Midbrain (tissue), 1 donor: ENCODE results near the gene TMEM131L.
A peak's percentile ranks its signal among the peaks of the same experiment; 100 is the strongest.
"Not testable (repeated sequence)": the region's sequence is repeated elsewhere in the genome, so short reads cannot be mapped to it uniquely, and the experiment has no call there.

Source experiments
- DNase-seq: peaks from one replicate; lab custom pipeline; 2025; lab: John Stamatoyannopoulos, UW

TMEM131L gene

DNA sequence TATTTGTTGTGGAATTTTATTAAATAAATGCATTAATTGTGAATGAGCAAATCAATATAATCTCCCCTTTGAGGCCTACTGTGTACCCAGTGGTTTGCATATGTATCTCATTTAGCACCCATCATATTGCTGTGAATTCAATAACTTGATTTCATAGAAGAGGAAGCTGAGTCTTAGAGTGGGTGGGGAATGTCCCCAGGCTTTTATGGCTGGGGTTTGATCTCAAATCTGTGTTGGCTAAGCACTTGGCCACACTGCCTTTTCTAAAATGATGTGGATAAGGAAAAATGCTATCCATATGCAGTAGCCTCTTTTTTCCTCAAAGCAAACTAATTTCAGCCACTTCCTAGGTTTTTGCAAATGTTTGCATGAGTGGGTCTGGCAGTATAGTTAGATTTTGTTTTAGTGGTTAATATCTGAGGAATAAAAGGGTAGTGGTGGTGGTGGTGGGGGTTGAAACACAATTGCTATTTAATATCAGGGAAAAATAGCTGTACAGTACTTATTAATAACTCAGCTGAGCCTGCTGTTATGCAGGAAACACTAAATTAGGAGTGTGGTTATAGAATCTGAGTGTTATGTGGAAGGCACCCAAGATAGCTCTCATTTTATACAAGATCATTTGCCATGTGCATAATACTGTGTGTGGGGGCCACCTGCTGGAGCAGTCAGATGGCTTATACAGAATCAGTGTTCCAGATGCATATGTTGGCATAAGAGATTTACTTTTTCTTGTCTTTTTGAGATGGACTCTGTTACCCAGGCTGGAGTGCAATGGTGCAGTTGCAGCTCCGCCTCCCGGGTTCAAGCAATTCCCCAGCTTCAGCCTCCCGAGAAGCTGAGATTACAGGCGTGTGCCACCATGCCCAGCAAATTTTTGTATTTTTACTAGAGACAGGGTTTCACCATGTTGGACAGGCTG lies 108.0 kb downstream of the TMEM131L start:
- peak; percentile 75 for DNase-seq

- no peak for DNase-seq
These were observed 110.2 kb downstream of the TMEM131L start for GRCh38 chr4:153576443-153576774.

DNA sequence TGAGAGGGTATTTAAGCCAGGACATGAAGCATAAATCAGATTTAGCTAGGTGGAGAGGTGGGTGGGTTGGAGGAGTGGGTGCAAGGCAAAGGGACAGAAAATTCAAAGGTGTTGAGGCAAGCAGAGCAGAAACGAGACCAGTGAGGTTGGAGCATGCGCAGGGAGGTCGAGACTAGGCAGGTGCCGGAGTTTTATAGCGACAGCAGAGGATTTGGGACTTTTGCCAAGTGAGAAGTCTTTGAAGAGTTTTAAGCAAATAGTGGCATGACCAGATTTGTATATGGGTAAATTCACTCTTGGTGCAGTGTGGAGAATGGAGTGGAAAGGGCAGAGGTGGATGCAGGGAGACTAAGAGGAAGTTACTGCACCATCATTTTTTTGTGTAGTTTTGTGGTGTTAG lies 110.9 kb downstream of the TMEM131L start:
- no peak for DNase-seq

DNA sequence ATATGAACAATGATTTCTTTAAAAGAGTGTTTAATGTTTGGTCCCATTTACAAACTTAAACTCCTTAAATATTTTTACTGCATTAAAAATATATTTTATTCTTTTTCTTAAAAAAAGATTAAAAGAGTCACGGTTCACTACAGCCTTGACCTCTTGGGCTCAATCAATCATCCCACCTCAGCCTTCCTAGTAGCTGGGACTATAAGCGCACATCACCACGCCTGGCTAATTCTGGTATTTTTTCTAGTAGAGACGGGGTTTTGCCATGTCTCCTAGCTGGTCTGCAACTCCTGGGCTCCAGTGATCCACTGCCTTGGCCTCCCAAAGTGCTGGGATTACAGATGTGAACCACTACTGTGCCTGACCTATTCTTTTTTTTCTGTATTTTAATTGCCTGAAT lies 113.2 kb downstream of the TMEM131L start:
- DNase-seq: no peak

DNA sequence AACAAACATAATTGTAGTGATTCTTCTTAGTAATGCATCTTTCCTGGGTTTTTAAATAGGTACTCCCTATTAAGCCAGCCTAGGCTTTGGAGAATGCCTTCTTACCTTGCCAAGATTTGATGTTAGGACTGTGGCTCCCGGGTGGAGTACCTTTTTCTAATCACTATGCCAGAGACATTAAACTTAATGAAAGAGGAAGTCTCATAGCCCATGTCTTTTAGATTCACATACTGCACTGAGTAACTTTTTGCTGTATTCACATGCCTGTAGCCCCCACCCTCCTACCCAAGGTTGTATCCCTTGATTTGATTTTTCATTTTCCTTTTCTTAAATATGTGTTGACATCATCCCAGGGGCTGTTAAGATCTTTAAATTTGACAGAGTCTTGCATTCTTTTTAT lies 113.7 kb downstream of the TMEM131L start:
- no peak for DNase-seq

DNA sequence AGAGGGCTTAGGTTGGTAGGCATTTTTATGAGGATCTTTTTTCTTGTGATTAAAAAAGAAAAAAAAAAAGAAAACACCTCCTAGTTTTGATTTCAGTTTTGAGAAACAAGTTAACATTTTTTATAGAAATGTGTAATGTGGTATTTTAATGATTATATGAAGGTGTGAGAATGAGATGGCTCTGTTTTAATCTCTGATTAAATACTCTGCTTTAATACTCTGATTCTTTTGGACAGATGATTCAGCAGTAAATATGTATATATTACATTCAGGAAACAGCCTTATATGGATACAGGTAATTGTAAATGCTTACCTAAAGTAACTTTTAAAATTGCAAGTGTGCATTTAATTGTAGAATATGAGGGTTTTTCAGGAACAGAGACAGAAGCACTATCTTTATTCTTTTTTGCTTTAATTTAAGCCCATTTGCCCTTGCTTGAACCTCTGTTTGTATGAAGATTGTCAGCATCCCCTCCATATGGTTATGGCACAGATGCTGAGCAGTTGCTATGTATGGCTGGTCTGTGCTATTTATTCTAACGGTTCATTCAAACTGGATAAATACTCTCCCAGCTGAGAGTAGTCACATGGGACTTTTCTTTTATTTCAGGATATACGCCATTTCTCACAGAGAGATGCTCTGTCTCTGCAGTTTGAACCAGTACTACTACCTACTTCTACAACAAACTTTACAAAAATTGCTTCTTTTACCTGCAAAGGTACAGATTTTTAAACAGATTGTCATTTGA lies 117.0 kb downstream of the TMEM131L start:
- no peak for DNase-seq

DNA sequence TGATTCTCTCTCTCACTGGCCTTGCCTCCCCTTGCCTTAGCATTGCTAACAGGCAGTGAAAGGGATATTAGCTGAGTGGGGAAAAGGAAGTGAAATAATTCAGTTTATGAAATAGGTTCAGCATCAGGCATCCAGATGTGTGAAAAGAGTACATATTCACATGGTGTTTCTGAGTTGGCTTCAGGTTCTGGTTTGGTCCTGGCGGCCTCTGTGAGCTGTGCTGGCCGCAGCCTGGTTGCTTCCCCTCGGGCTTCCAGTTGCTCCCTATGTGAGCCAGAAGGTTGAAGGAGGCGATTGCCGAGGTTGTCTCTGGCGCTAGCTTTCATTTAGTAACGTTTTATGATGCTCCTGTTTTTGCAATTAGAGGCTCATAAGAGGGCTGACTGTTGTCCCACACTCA lies 118.9 kb downstream of the TMEM131L start:
- no peak for DNase-seq

DNA sequence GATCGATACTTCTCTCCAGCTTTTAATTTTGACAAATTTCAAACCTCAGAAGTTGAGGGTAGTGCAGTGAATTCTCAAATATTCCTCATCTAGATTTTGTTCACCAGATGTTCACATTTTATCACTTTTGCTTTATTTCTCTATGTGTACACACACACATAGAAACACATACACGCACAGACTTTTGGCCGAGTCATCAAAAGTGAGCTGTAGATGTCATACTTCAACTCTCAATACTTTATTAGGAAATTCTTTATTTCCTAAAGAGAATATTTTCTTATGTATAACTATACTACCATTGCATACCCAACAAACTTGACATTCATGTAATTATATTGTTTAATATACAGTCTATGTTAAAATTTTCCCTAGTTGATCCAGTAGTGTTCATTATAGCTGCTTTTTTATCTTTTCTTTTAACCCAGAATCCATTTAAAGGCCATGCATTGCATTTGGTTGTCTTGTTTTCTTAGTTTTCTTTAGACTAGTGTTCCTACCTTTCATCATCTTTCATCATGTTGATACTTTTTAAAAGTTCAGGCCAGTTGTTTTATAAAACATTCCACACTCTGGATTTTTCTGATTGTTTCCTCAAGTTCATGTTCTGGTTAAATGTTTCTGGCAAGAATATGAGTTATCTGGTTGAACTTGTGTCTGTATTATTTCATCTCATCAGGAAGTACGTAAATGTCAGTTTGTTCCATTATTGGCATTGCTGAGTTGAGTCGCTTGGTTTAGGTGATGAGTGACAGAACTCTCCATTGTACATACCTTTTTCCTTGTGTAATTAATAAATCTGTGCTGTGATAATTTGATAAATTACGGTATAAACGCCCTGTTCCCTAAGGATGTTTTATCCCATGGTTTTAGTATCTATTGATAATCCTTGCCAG lies 123.8 kb downstream of the TMEM131L start:
- no peak for DNase-seq

GRCh38 chr4:153591441-153591840 lies 125.3 kb downstream of the TMEM131L start:
- DNase-seq: no peak

DNA sequence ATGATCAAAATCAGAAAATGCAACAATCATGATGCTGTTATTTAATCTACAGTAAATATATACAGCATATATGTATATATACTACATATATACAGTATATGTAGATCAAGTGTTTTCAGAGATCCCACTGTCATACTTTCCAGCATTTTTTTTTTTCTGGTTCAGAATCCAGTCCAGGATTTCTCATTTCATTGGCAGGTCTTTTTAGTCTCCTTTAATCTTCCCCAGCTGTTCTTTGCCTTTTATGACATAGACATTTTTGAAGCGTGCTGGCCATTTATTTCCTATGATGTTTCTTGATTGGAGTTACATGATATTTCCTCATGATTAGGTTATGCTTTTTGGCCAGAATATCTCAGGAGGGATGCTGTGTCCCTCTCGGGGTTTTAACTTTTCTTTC lies 125.9 kb downstream of the TMEM131L start:
- DNase-seq: no peak

- DNase-seq: no peak
These were observed 127.0 kb downstream of the TMEM131L start for GRCh38 chr4:153593161-153593560.

- DNase-seq: no peak
These were observed 128.1 kb downstream of the TMEM131L start for GRCh38 chr4:153594210-153594609.

- DNase-seq: no peak
These were observed 129.9 kb downstream of the TMEM131L start for GRCh38 chr4:153595894-153596601.

GRCh38 chr4:153602758-153603157 lies 136.6 kb downstream of the TMEM131L start:
- DNase-seq: no peak

- DNase-seq: no peak
These were observed 137.1 kb downstream of the TMEM131L start for GRCh38 chr4:153603258-153603657.

GRCh38 chr4:153603835-153604234 lies 137.7 kb downstream of the TMEM131L start:
- no peak for DNase-seq

DNA sequence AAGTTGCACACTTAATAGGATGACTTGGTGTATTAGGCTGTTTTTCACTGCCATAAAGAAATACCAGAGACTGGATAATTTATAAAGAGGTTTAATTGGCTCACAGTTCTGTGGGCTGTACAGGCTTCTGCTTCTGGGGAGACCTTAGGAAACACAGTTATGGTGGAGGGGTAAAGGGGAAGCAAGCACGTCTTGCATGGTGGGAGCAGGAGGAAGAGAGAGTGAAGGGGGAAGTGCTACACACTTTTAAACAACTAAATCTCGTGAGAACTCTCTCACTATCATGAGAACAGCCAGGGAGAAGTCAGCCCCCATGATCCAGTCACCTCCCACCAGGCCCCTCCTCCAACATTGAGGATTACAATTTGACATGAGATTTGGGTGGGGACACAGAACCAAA lies 142.9 kb downstream of the TMEM131L start:
- not testable (repeated sequence) for DNase-seq

DNA sequence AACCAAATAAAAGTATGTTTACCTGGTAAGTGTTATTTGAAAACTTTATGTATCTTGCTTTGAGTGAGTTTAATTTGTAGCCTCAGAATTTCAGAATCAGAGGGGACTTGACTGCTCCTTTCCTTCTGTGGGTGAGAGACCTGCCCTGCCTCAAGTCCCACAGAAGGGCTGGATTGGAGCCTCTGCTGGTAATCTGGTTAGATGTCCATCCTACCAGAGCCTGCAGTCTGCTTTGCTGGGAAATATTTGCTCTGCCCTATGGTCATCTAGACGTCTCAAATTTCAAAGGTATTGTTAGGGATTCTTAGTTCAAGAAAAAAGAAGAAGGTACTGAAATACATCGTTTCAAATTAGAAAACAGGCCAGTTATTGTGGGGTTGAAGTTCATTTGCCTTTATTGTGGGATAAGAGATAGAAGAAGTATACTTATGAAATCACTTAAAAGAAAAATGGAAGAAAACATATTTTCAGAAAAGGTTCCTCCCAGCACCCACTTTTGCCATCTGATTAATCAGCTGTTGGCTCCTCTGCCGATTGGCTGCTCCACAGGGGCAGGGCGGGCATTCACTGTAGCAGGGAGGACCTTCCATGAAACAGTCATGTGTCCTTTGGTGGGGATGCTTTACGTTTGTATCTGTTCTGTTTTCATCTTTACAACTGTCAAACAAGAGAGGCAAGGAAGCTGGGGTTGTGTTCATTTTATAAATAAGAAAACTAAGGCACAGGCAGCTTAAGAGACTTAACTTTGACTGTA lies 144.6 kb downstream of the TMEM131L start:
- DNase-seq: no peak

- no peak for DNase-seq
These were observed 145.5 kb downstream of the TMEM131L start for GRCh38 chr4:153611679-153612078.

GRCh38 chr4:153612878-153613277 lies 146.7 kb downstream of the TMEM131L start:
- no peak for DNase-seq

- no peak for DNase-seq
These were observed 149.9 kb downstream of the TMEM131L start for GRCh38 chr4:153616006-153616555.
